HepG2 (cell line): Measurements from ENCODE around the gene HCAR1. TPM values are rescaled to one million over a fixed set of nuclear protein-coding genes. Genes with fewer than 3 reads are reported as not detected.

Experiments
- ARID5B ChIP-seq: IDR thresholded peaks from 2 replicates; pipeline ENCODE4 v1.4.0; 2020; ENCODE audit warnings: mild to moderate bottlenecking, missing genetic modification reagents
- CENPX ChIP-seq: sonication (generic); formaldehyde crosslinking; IDR thresholded peaks from 2 replicates; pipeline ENCODE4 v1.9.0; 2021; ENCODE audit warnings: mild to moderate bottlenecking, missing genetic modification reagents, moderate library complexity
- EP300 ChIP-seq, 3 experiments: sonication (generic) in 1 of 3; formaldehyde crosslinking in 1 of 3; IDR thresholded peaks; 2 replicates each; pipeline versions ENCODE4 v1.5.1 to v1.6.1; 2011 to 2020; ENCODE audit warnings: low read depth in 2 of 3, low read length in 2 of 3, borderline replicate concordance in 1 of 3, improper control_type of control experiment in 1 of 3, mild to moderate bottlenecking in 1 of 3, missing genetic modification reagents in 1 of 3, moderate library complexity in 1 of 3
- EZH2 ChIP-seq: conservative IDR thresholded peaks from 2 replicates; pipeline ENCODE4 v1.6.1; 2012; ENCODE audit warnings: mild to moderate bottlenecking, low read depth, low read length, moderate library complexity
- FOSL2 ChIP-seq: sonication (generic); formaldehyde crosslinking; IDR thresholded peaks from 2 replicates; pipeline ENCODE4 v1.4.0; 2020; ENCODE audit warnings: missing genetic modification reagents
- FOXP1 ChIP-seq, 2 experiments: fragments of 450-650 bp in 1 of 2; IDR thresholded peaks; 2 replicates each; pipeline ENCODE4 v1.6.1; 2017 to 2018; ENCODE audit warnings: antibody characterized with exemption in 1 of 2
- FOXP4 ChIP-seq: sonication (generic); formaldehyde crosslinking; IDR thresholded peaks from 2 replicates; pipeline ENCODE4 v1.4.0; 2020; ENCODE audit warnings: missing genetic modification reagents
- HMG20A ChIP-seq: IDR thresholded peaks from 2 replicates; pipeline ENCODE4 v1.6.1; 2016; ENCODE audit warnings: borderline replicate concordance
- JUN ChIP-seq: sonication (generic); formaldehyde crosslinking; IDR thresholded peaks from 2 replicates; pipeline ENCODE4 v1.4.0; 2020; ENCODE audit warnings: mild to moderate bottlenecking, missing genetic modification reagents
- MED1 ChIP-seq: sonication (generic); formaldehyde crosslinking; IDR thresholded peaks from 2 replicates; pipeline ENCODE4 v1.4.0; 2020; ENCODE audit warnings: missing genetic modification reagents
- MEF2D ChIP-seq: sonication (generic); formaldehyde crosslinking; IDR thresholded peaks from 2 replicates; pipeline ENCODE4 v1.5.1; 2020; ENCODE audit warnings: mild to moderate bottlenecking, missing genetic modification reagents
- PAF1 ChIP-seq: IDR thresholded peaks from 2 replicates; pipeline ENCODE4 v1.6.1; 2016; ENCODE audit warnings: missing genetic modification reagents, missing compliant biosample characterization
- PPARG ChIP-seq: conservative IDR thresholded peaks from 2 replicates; pipeline ENCODE4 v1.6.1; 2016; ENCODE audit warnings: missing biosample characterization, missing genetic modification reagents
- RXRB ChIP-seq: IDR thresholded peaks from 2 replicates; pipeline ENCODE4 v1.6.1; 2016; ENCODE audit warnings: borderline replicate concordance, missing genetic modification reagents, missing compliant biosample characterization
- SOX13 ChIP-seq, 3 experiments: fragments of 450-650 bp in 1 of 3; sonication (generic) in 1 of 3; formaldehyde crosslinking in 1 of 3; IDR thresholded peaks in 2 of 3; conservative IDR thresholded peaks in 1 of 3; 2 replicates each; pipeline versions ENCODE4 v1.5.0 to v1.6.1; 2016 to 2020; ENCODE audit warnings: antibody characterized with exemption in 1 of 3, mild to moderate bottlenecking in 1 of 3, missing compliant biosample characterization in 1 of 3, missing genetic modification reagents in 1 of 3, moderate library complexity in 1 of 3
- SOX5 ChIP-seq: IDR thresholded peaks from 2 replicates; pipeline ENCODE4 v1.6.1; 2016; ENCODE audit warnings: borderline replicate concordance
- SOX6 ChIP-seq, 2 experiments: fragments of 450-650 bp in 1 of 2; sonication (generic) in 1 of 2; formaldehyde crosslinking in 1 of 2; IDR thresholded peaks; 2 replicates each; pipeline versions ENCODE4 v1.4.0 to v1.6.1; 2017 to 2020; ENCODE audit warnings: antibody characterized with exemption in 1 of 2, mild to moderate bottlenecking in 1 of 2, missing genetic modification reagents in 1 of 2
- TGIF2 ChIP-seq: IDR thresholded peaks from 2 replicates; pipeline ENCODE4 v1.6.1; 2016; ENCODE audit warnings: control low read depth, missing compliant biosample characterization
- ZFP37 ChIP-seq: sonication (generic); formaldehyde crosslinking; IDR thresholded peaks from 2 replicates; pipeline ENCODE4 v1.4.0; 2020; ENCODE audit warnings: missing genetic modification reagents, borderline replicate concordance
- ZNF256 ChIP-seq: sonication (generic); formaldehyde crosslinking; conservative IDR thresholded peaks from 2 replicates; pipeline ENCODE4 v1.4.0; 2020; ENCODE audit warnings: missing genetic modification reagents
- ZNF737 ChIP-seq: sonication (generic); formaldehyde crosslinking; IDR thresholded peaks from 2 replicates; pipeline ENCODE4 v1.5.0; 2020; ENCODE audit warnings: missing genetic modification reagents, mild to moderate bottlenecking, borderline replicate concordance
- polyA plus RNA-seq, 8 experiments: library from polyadenylated mRNA; depleted of rRNA in 3 of 8; stranded (reverse) in 7 of 8; unstranded in 1 of 8; fragments of >200 nt; fragmentation: Illumina TruSeq in 4 of 8; extraction: Trizol in 4 of 8; gene quantifications; 2 replicates each; pipeline versions ENCODE4 v1.2.1 to v1.2.3, GENCODE V29; 2011 to 2016; ENCODE audit warnings: low read depth in 4 of 8, missing spikeins in 1 of 8, mixed read lengths in 1 of 8; ENCODE audit not compliant: insufficient read depth in 1 of 8
- total RNA-seq, 5 experiments: library from RNA; depleted of rRNA; stranded (reverse); fragments of >200 nt; fragmentation: Illumina TruSeq; extraction: Trizol; gene quantifications; 2 replicates each; pipeline ENCODE4 v1.2.3, GENCODE V29; 2016; ENCODE audit warnings: low read depth in 1 of 5

HCAR1 gene
- total and polyA plus RNA-seq, 2 of the 13 experiments (the other 11 are each of a cell fraction or from before 2014, with no cell fraction given): 0.53 to 4.4 TPM

GRCh38 chr12:122726080-122726558 lies 4.5 kb downstream of the HCAR1 start (continued):
- TF ChIP-seq SOX13 (IDR thresholded peaks at IDR 0.05) (no peak), SOX13 (CRISPR knock-in tag; conservative IDR thresholded peaks at IDR 0.05 in 1 of 2, IDR thresholded peaks at IDR 0.05 in 1 of 2) (peak in 1 of 2 experiments; percentile 86; a peak in 2 of 4 replicates), FOSL2 (peak; percentile 83), EP300 (IDR thresholded peaks at IDR 0.05; ENCODE audit: low read depth in 2 of 2, low read length in 2 of 2) (peak in 1 of 2 experiments; percentile 33; a peak in 2 of 4 replicates), EP300 (CRISPR knock-in tag; IDR thresholded peaks at IDR 0.05; ENCODE audit: borderline replicate concordance) (no peak), SOX5 (peak; percentile 86; the same call in 1 of the 2 replicates), MEF2D (CRISPR knock-in tag) (peak; percentile 90), PPARG (CRISPR knock-in tag) (peak; percentile 48; the same call in 1 of the 2 replicates), ZNF737 (no peak), ZFP37 (CRISPR knock-in tag) (no peak), RXRB (CRISPR knock-in tag) (peak; percentile 48; the same call in 1 of the 2 replicates), MED1 (peak; percentile 47), HMG20A (CRISPR knock-in tag) (0 out of 2 replicates have a peak, but pooled peaks have one; percentile 61), CENPX (CRISPR knock-in tag) (no peak), ZNF256 (CRISPR knock-in tag) (no peak), FOXP1 (IDR thresholded peaks at IDR 0.05) (no peak), FOXP1 (CRISPR knock-in tag; IDR thresholded peaks at IDR 0.05) (peak; percentile 16; the same call in 1 of the 2 replicates), ARID5B (peak; percentile 64; the same call in 1 of the 2 replicates), JUN (CRISPR knock-in tag) (peak; percentile 39; the same call in 1 of the 2 replicates), SOX6 (IDR thresholded peaks at IDR 0.05) (no peak), SOX6 (CRISPR knock-in tag; IDR thresholded peaks at IDR 0.05) (peak; percentile 60; the same call in 1 of the 2 replicates), FOXP4 (CRISPR knock-in tag) (0 out of 2 replicates have a peak, but pooled peaks have one; percentile 16), PAF1 (CRISPR knock-in tag) (no peak), TGIF2 (CRISPR knock-in tag) (no peak), EZH2 (no peak)
